GM23248 (cell line): ENCODE data around the gene ZFAND4. TPM values are rescaled to one million over a fixed set of nuclear protein-coding genes. Genes with fewer than 3 reads are reported as not detected.
"Not testable (repeated sequence)": the region's sequence is repeated elsewhere in the genome, so short reads cannot be mapped to it uniquely, and the experiment has no call there.

Experiments
- DNase-seq: peaks from one replicate; pipeline ENCODE4 v3.0.0-alpha.2; 2015
- H2AFZ ChIP-seq: fragments of 200-600 bp; sonication (generic); 2 replicates; pipeline ENCODE4 v1.6.1; 2016; ENCODE audit warnings: antibody characterized with exemption
- H3F3A ChIP-seq: fragments of 200-600 bp; sonication (generic); 2 replicates; pipeline ENCODE4 v1.6.1; 2016; ENCODE audit warnings: mild to moderate bottlenecking, antibody characterized with exemption, mixed run types; ENCODE audit not compliant: insufficient read depth
- H3K27ac ChIP-seq: fragments of 200-600 bp; sonication (generic); 2 replicates; pipeline ENCODE4 v1.5.1; 2016; ENCODE audit warnings: mild to moderate bottlenecking
- H3K27me3 ChIP-seq: fragments of 200-600 bp; sonication (generic); replicated peaks from 2 replicates; pipeline ENCODE4 v1.6.1; 2016; ENCODE audit warnings: mild to moderate bottlenecking; ENCODE audit not compliant: insufficient read depth
- H3K36me3 ChIP-seq: fragments of 200-600 bp; sonication (generic); 2 replicates; pipeline ENCODE4 v1.6.1; 2016; ENCODE audit warnings: low read depth, mild to moderate bottlenecking
- H3K4me1 ChIP-seq: fragments of 200-600 bp; sonication (generic); 2 replicates; pipeline ENCODE4 v1.6.1; 2016; ENCODE audit warnings: mild to moderate bottlenecking; ENCODE audit not compliant: insufficient read depth
- H3K4me2 ChIP-seq: fragments of 200-600 bp; sonication (generic); one replicate; pipeline ENCODE4 v1.6.1; 2016; ENCODE audit warnings: mild to moderate bottlenecking; ENCODE audit not compliant: unreplicated experiment
- H3K4me3 ChIP-seq: fragments of 200-600 bp; sonication (generic); 2 replicates; pipeline ENCODE4 v1.5.1; 2016; ENCODE audit warnings: mild to moderate bottlenecking
- H3K79me2 ChIP-seq: fragments of 200-600 bp; sonication (generic); 2 replicates; pipeline ENCODE4 v1.6.1; 2016; ENCODE audit warnings: mild to moderate bottlenecking; ENCODE audit not compliant: insufficient read depth
- H3K9ac ChIP-seq: fragments of 200-600 bp; sonication (generic); 2 replicates; pipeline ENCODE4 v1.6.1; 2016; ENCODE audit warnings: mild to moderate bottlenecking
- H3K9me2 ChIP-seq: fragments of 200-600 bp; sonication (generic); 2 replicates; pipeline ENCODE4 v1.6.1; 2016; ENCODE audit warnings: mixed run types, mild to moderate bottlenecking, moderate library complexity; ENCODE audit not compliant: insufficient read depth
- H3K9me3 ChIP-seq: fragments of 200-600 bp; sonication (generic); one replicate; pipeline ENCODE4 v1.6.1; 2017; ENCODE audit warnings: low read depth
- H4K20me1 ChIP-seq: fragments of 200-600 bp; sonication (generic); 2 replicates; pipeline ENCODE4 v1.6.0; 2016; ENCODE audit not compliant: insufficient read depth
- EZH2 ChIP-seq: fragments of 200-600 bp; sonication (generic); IDR thresholded peaks from 2 replicates; pipeline ENCODE4 v1.6.1; 2018; ENCODE audit warnings: antibody characterized with exemption, mild to moderate bottlenecking; ENCODE audit not compliant: insufficient read depth, poor library complexity, severe bottlenecking
- EZH2phosphoT487 ChIP-seq: fragments of 200-600 bp; sonication (generic); IDR thresholded peaks from 2 replicates; pipeline ENCODE4 v1.6.1; 2018; ENCODE audit warnings: antibody characterized with exemption, moderate library complexity, mild to moderate bottlenecking, low read depth; ENCODE audit not compliant: insufficient read depth
- WGBS, 2 experiments: methylation state at CpG; one replicate each; pipeline ENCODE4 v1.1.6; 2015 to 2017; ENCODE audit warnings: low lambda C conversion rate in 2 of 2, low coverage in 1 of 2; ENCODE audit errors: missing lambda C conversion rate in 2 of 2; 5-methylcytosine and 5-hydroxymethylcytosine counted together
- in situ Hi-C: fragments of 300-500 bp; cut with MboI; formaldehyde crosslinking; loops from 2 replicates; pipeline ENCODE4 v1.15.0; 2020
- polyA plus RNA-seq: library from polyadenylated mRNA; unstranded; fragments of >200 nt; fragmentation: Nextera tagmentation; extraction: Ambion mirVana; gene quantifications from 2 replicates; pipeline ENCODE4 v1.2.1, GENCODE V29; 2016
- total RNA-seq: library from RNA; depleted of rRNA; stranded (reverse); fragments of >200 nt; shearing (Covaris generic); gene quantifications from 2 replicates; pipeline ENCODE4 v1.2.3, GENCODE V29; 2014

ZFAND4 gene
- total and polyA plus RNA-seq, 2 experiments from 2014 or later: 2.7 to 8.1 TPM

DNA sequence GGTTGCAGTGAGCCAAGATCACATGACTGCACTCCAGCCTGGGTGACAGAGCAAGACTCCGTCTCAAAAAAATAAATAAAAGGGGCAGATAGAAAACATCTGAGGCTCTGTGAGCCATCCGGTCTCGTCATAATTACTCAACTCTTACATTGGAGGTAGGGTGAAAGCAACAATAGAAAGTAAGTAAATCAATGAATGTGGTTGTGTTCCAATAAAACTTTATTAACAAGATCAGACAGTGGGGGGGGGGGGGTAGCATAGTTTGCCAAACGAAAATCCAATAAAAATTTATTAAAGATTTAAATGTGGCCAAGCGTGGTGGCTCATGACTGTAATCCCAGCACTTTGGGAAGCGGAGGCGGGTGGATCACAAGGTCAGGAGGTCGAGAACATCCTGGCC, 2.8 kb upstream of the ZFAND4 start:
- H4K20me1 ChIP-seq: no peaks in the 10 kb centered on the region
- in situ Hi-C loops: loop anchor here (10.0 kb wide), 1 partner anchor 211 kb away; no protein-coding TSS in a partner anchor
- no peaks in the 10 kb centered on the region for H3K27me3 ChIP-seq

DNA sequence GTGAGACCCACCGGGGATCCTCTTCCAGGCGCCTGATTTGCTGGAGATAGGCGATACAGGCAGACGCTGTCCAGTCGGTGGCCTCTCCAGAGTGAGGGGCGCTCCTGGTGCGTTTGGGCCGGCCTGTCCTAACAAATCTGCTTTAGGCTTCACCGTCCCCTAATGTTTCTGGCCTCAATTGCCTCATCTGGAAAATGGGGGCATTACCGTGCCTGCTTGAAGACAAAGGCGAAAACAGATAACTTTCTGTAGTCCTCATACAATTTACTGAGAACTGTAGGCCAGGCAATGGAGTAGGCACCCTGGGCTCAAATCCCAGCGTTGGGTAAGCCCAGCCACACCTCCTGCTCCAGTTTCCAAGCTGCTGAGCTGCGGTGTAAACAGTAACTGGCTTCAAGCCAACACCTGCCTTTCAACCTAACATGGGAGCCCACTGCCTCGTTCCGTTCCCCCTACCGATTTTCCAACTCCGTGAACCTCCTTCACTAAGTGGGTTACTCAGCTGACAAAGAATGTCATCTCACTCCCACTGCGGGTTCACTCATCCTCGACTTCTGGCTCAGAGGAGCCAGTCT, 589 bp upstream of the ZFAND4 start:
- no peaks in the 10 kb centered on the region for H4K20me1 ChIP-seq
- H3K79me2 ChIP-seq: peaks cover 23% of the 10 kb centered on the region
- TF ChIP-seq EZH2: no peak
- no peak for TF ChIP-seq EZH2phosphoT487
- in situ Hi-C loops: loop anchor here (10.0 kb wide), 1 partner anchor 208 kb away; no protein-coding TSS in a partner anchor
- H3K9me2 ChIP-seq: no peaks in the 10 kb centered on the region
- peak overlapping the region; percentile 56 for H3K4me2 ChIP-seq
- 38 to 40% methylated on average over 19 of the region's 19 CpGs for WGBS, 2 experiments
- DNase-seq: peak; percentile 16
- H3K27me3 ChIP-seq: no peaks in the 10 kb centered on the region
- H3K27ac ChIP-seq: peak overlapping the region; percentile 69
- H3K36me3 ChIP-seq: no peaks in the 10 kb centered on the region
- H3F3A ChIP-seq: peaks cover 12% of the 10 kb centered on the region; the same call in 1 of the 2 replicates
- peak overlapping the region; percentile 97 for H2AFZ ChIP-seq
- H3K9me3 ChIP-seq: no peaks in the 10 kb centered on the region
- H3K9ac ChIP-seq: peak overlapping the region; percentile 83
- H3K4me1 ChIP-seq: no peaks in the 10 kb centered on the region
- peak overlapping the region; percentile 86 for H3K4me3 ChIP-seq

More for the DNA sequence above, 2.8 kb upstream of the ZFAND4 start:
- H3K9me2 ChIP-seq: no peaks in the 10 kb centered on the region
- H3K27ac ChIP-seq: no peak overlapping the region
- no peaks in the 10 kb centered on the region for H3K36me3 ChIP-seq
- H3K9me3 ChIP-seq: no peaks in the 10 kb centered on the region
- peaks cover 12% of the 10 kb centered on the region; the same call in 1 of the 2 replicates for H3F3A ChIP-seq
- no peak for TF ChIP-seq EZH2phosphoT487
- TF ChIP-seq EZH2: no peak
- no peak overlapping the region for H3K4me3 ChIP-seq
- no peak overlapping the region for H3K9ac ChIP-seq
- no peak for DNase-seq
- 75 to 76% methylated on average over 8 of the region's 8 CpGs for WGBS, 2 experiments
- H3K79me2 ChIP-seq: peaks cover 9% of the 10 kb centered on the region; the same call in 1 of the 2 replicates
- H2AFZ ChIP-seq: no peak overlapping the region
- no peak overlapping the region for H3K4me2 ChIP-seq
- H3K4me1 ChIP-seq: no peaks in the 10 kb centered on the region

DNA sequence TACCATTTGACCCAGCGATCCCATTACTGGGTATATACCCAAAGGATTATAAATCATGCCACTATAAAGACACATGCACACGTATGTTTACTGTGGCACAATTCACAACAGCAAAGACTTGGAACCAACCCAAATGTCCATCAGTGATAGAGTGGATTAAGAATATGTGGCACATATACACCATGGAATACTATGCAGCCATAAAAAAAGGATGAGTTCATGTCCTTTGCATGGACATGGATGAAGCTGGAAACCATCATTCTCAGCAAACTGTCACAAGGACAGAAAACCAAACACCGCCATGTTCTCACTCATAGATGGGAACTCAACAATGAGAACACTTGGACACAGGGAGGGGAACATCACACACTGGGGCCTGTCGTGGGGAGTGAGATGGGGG, 1.3 kb downstream of the ZFAND4 start:
- H3F3A ChIP-seq: peaks cover 12% of the 10 kb centered on the region; the same call in 1 of the 2 replicates
- H3K4me1 ChIP-seq, H3K27me3 ChIP-seq, H3K36me3 ChIP-seq, H3K9me2 ChIP-seq, H4K20me1 ChIP-seq, H3K9me3 ChIP-seq, DNase-seq, H3K27ac ChIP-seq, H3K9ac ChIP-seq: not testable (repeated sequence)
- H3K4me3 ChIP-seq: peak overlapping the region; percentile 86; the same call in 1 of the 2 replicates
- 82 to 97% methylated on average over 4 of the region's 4 CpGs for WGBS, 2 experiments
- peak overlapping the region; percentile 76 for H3K4me2 ChIP-seq
- in situ Hi-C loops: loop anchor here (10.0 kb wide), 1 partner anchor 206 kb away; no protein-coding TSS in a partner anchor
- peaks cover 23% of the 10 kb centered on the region for H3K79me2 ChIP-seq
- H2AFZ ChIP-seq: 0 out of 2 replicates have a peak overlapping the region, but pooled peaks have one; percentile 97

DNA sequence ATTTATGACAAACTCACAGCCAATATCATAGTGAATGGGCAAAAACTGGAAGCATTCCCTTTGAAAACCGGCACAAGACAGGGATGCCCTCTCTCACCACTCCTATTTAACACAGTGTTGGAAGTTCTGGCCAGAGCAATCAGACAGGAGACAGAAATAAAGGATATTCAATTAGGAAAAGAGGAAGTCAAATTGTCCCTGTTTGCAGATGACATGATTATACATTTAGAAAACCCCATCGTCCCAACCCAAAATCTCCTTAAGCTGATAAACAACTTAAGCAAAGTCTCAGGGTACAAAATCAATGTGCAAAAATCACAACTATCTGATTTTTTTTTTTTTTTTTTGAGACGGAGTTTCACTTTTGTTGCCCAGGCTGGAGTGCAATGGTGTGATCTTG, 2.7 kb downstream of the ZFAND4 start:
- not testable (repeated sequence) for H3K4me3 ChIP-seq, H3K36me3 ChIP-seq, H3K27ac ChIP-seq, H3K4me2 ChIP-seq, H4K20me1 ChIP-seq, DNase-seq, H3K9ac ChIP-seq, H2AFZ ChIP-seq, H3K27me3 ChIP-seq, H3K9me3 ChIP-seq, H3K4me1 ChIP-seq, H3K9me2 ChIP-seq
- in situ Hi-C loops: loop anchor here (10.0 kb wide), 1 partner anchor 205 kb away; no protein-coding TSS in a partner anchor
- Histone ChIP-seq H3K79me2 (peaks cover 23% of the 10 kb centered on the region), H3F3A (peaks cover 12% of the 10 kb centered on the region; the same call in 1 of the 2 replicates)
- 76 to 86% methylated on average over 3 of the region's 3 CpGs for WGBS, 2 experiments
